Hematopoietic multipotent progenitor cell (in vitro differentiated cells): ENCODE measurements around the gene ATP8B2. TPM values are rescaled to one million over a fixed set of nuclear protein-coding genes. Genes with fewer than 3 reads are reported as not detected.

Source experiments
- DNase-seq, 3 donors: peaks; one replicate each; pipeline ENCODE4 v3.0.0-alpha.2; 2011 to 2015; ENCODE audit warnings: low read depth in 2 of 3, low spot score in 2 of 3
- small RNA-seq: library from RNA; depleted of rRNA; stranded (forward); fragments of <200 nt; gene quantifications from one replicate; pipeline ENCODE3, GENCODE V24; 2012
- total RNA-seq: library from RNA; depleted of rRNA; stranded (reverse); fragments of >200 nt; gene quantifications from one replicate; pipeline ENCODE4 v1.2.3, GENCODE V29; 2012

The ATP8B2 gene
- total RNA-seq, 1 donor, result 154 TPM

- no peak for DNase-seq
Measured at GRCh38 chr1:154386643-154387352, 61.5 kb downstream of the ATP8B2 start.

- no peak for DNase-seq
Measured at GRCh38 chr1:154391086-154391770, 65.9 kb downstream of the ATP8B2 start.

GRCh38 chr1:154398141-154398540 is 72.8 kb downstream of the ATP8B2 start:
- no peak for DNase-seq

GRCh38 chr1:154398678-154399077 is 73.4 kb downstream of the ATP8B2 start:
- no peak for DNase-seq

- peak in 1 of 3 donors; percentile 51 for DNase-seq
Measured at GRCh38 chr1:154400381-154400801, 75.1 kb downstream of the ATP8B2 start.

Small RNA genes within 50 kb of the gene (small RNA-seq; reads per million reads assigned to genes)
- not detected for gene RF00273
- gene RNU6-121P, result not detected
- not detected for gene RNU6-239P
- gene RNU7-57P, result not detected

Other genes with a start within 250 kb of the ATP8B2 start
- gene NUP210L, start 170.5 kb upstream of the ATP8B2 start, total RNA-seq, result under 0.01 TPM
- 314 TPM for gene TPM3, start 133.4 kb upstream of the ATP8B2 start, total RNA-seq
- gene CFAP141, start 119.2 kb upstream of the ATP8B2 start, total RNA-seq, result not detected
- gene UBAP2L, start 104.6 kb upstream of the ATP8B2 start, total RNA-seq, result 83.2 TPM
- 39.0 TPM for gene HAX1, start 52.9 kb upstream of the ATP8B2 start, total RNA-seq
- gene AQP10, start 4.4 kb upstream of the ATP8B2 start, total RNA-seq, result 0.54 TPM
- 110 TPM for gene IL6R, start 79.8 kb downstream of the ATP8B2 start, total RNA-seq
- 0.27 TPM for gene TDRD10, start 176.7 kb downstream of the ATP8B2 start, total RNA-seq
- gene SHE, start 176.9 kb downstream of the ATP8B2 start, total RNA-seq, result 0.27 TPM
- 17.0 TPM for gene UBE2Q1, start 233.1 kb downstream of the ATP8B2 start, total RNA-seq
- not detected for gene CHRNB2, start 242.3 kb downstream of the ATP8B2 start, total RNA-seq